ENCODE measurements around the gene URAD.

- no peak for TF ChIP-seq CTCF (IDR thresholded peaks at IDR 0.05)
- no peak for TF ChIP-seq POLR2AphosphoS5 (IDR thresholded peaks at IDR 0.05)
- no peak for TF ChIP-seq EP300 (IDR thresholded peaks at IDR 0.05)
- TF ChIP-seq POLR2A (IDR thresholded peaks at IDR 0.05) = no peak
Observed at GRCh38 chr13:27928805-27929753, 59.4 kb downstream of the URAD start.
